GM19043 (cell line): ENCODE results near the gene MSL1.

ENCODE experiments used
- ATAC-seq: cut with Tn5 transposase; IDR thresholded peaks from one replicate; pipeline ENCODE4 v1.9.1; 2021; ENCODE audit warnings: low read depth; ENCODE audit not compliant: unreplicated experiment

Gene MSL1

DNA sequence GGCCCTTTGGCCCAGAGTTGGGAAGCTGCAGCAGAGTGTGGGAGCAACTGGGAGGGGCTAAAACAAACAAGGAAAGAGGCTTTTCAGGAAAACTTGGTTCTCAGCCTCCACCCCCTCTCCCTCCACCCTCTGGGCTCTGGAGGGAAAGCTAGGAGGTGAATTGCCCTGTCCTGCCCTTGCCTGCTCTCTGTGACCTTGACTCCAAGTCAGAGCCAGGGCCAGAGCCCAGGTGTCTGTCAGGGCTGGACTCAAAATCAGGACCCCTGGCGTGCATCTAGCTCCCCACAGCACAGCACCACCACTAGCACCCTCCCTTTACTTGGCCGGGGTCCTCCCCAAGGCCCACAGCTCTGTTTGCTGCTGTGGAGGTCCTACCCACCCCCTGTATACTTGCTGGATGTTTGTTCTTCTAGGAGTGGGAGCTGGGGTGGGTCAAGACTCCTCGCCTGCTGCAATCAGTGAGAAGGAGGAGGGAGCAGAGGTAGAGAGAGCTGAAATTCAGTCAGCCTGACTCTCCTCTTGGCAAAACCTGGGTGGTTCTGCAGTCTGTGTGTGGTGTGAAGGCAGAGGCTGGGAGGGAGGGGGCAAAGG is 18.6 kb upstream of the MSL1 start:
- no peak for ATAC-seq

DNA sequence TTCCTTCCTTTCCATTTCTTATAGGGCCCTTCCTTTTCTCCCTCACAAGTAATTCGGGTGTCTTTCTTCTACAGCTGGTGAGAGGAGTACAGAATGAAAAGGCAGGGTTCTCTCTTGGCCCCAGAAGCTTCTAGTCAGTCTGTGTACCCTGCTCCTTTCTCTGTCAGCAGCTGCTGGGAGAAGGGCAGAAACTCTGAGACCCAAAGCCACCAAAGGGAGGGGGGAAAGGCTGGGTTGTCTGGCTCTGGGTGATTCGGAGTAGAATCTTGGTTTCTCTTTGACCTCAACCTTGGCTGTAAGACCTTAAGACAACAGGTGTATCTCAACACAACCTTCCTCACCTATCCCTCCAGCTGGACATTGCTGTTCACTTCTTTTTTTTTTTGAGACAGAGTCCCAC is 18.1 kb upstream of the MSL1 start:
- ATAC-seq = no peak

GRCh38 chr17:40104594-40105486 is 16.9 kb upstream of the MSL1 start:
- no peak for ATAC-seq

GRCh38 chr17:40105861-40106759 is 15.7 kb upstream of the MSL1 start:
- ATAC-seq = no peak

DNA sequence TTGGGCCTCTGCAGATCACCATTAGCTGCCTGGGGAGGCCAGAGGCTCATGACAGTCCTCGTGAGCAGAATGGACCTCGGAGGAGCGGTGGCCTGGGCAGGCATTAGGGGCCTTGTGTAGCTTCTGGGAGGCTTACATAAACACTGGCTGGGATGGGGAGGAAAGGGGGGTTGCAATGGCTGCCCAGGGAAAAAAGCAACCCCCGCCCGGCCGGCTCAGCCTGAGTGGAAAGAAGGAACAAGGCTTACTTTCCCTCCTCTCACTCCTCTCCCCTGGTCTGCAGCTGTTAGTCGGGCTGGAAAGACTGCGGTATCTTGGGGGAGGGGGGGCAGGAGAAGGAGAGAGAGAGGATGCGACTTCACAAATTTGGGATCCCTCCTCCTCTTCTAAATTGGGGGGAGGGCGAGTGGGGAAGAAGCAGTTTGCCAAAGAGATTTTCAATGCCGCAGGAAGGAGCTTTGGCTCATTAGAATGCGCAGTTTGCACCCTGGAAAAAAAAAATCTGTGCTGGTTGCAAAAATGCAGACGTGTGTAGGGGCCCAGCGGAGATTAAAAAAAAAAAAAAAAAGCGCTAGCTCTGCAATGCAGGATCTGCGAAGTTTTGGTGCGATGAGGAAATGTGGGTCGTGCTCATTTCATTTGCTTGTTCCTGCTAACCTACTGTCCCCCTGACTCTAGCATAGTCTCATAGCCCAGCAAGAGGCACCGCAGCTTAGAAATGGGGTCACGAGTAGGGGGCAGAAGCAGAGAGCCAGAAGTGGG is 14.8 kb upstream of the MSL1 start:
- no peak for ATAC-seq

DNA sequence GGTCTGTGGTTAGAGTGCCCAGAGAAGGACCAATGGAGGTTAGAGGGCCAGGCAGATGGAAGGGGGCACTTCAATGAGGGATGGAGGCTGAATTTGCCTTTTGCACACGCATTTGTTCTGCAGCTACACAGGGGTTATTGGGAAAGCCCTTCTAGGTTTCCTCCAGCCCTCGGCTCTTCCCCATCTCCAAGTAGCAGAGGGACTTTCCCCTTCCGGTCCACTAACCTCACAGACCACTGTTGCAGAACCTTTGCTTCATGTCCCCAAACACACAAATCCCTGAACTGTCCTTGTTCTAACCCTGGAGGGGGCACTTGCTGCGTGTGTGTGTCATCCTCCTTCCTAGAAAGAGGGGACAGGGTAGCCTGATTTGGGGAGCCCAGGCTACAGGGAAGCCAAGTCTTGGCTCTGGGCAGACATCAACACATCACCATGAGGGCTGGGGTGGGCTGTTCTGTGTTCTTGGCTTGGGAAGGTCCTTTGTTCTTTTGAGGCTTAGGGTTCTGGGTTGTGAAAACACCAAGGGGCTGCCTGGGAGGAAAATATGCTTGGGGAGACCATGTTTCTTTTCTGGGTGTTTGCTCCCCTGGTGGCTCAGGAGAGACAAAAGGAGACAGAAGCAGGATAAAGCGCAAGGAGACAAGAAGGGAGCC is 14.1 kb upstream of the MSL1 start:
- ATAC-seq = no peak

- no peak for ATAC-seq
These were observed 12.6 kb upstream of the MSL1 start for GRCh38 chr17:40108970-40109824.

- ATAC-seq = no peak
These were observed 11.5 kb upstream of the MSL1 start for GRCh38 chr17:40110026-40110845.

- ATAC-seq = no peak
These were observed 10.3 kb upstream of the MSL1 start for GRCh38 chr17:40111221-40112128.

- ATAC-seq = no peak
These were observed 9.5 kb upstream of the MSL1 start for GRCh38 chr17:40112191-40112711.

- ATAC-seq = no peak
These were observed 9.1 kb upstream of the MSL1 start for GRCh38 chr17:40112718-40113109.

GRCh38 chr17:40113110-40113906 is 8.5 kb upstream of the MSL1 start:
- peak; percentile 83 for ATAC-seq

DNA sequence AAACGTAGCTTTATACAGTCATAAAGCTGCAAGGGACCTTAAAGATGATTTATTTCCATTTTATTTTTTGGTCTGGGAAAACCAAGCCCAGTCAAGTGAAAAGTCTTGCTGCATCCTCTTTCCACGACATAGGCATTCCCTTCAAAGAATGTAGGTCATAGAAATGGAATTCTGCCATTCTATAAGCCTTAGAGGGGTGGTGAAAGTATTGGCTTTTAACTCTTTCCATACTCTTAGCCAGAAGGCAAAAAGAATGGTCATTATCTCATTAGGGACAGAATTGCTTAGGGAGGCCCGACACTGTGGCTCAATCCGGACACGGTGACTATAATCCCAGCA is 7.9 kb upstream of the MSL1 start:
- no peak for ATAC-seq

DNA sequence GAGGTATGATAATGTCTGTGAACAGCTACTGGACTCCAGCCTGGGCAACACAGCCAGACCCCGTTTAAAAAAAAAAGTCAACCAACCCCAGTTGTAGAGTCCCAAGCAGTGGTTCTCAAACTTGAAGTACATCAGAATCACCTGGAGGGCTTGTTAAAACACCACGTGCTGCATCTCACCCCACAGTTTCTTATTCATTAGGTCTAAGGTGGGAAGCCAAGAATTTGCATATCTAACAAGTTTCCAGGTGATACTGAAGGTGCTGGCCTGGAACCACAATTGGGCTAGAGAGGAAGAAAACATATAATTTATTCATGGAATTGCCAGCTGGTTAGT is 6.7 kb upstream of the MSL1 start:
- ATAC-seq = no peak

DNA sequence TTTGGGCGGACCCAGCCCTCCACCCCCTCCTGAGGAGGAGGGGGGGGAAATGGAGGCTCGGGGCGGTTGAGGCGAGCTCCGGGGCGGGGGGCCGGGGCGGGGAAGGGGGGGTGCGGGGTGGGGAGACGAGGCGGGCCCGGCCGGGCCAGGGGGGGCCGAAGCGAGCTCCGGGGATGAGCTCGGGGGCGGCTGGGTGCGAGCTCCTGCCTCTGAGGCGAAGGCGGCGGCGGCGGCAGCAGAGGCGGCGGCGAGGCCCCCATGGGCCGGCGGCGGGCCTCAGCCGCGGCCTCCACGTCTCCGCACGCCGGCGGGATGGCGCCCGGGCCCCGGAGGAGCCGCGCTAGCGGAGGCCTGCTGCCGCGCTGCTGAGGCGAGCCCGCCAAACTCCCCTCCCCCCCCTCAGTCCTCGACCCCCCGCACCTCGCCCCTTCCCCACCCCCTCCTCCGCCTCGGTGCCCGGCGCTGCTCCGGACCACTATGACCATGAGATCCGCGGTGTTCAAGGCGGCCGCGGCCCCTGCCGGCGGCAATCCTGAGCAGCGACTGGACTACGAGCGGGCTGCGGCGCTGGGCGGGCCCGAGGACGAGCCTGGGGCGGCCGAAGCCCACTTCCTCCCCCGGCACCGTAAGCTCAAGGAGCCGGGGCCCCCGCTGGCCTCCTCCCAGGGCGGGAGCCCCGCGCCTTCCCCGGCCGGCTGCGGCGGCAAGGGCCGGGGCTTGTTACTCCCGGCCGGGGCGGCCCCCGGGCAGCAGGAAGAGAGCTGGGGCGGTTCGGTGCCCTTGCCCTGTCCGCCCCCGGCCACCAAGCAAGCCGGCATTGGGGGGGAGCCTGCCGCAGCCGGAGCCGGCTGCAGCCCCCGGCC is 596 bp downstream of the MSL1 start:
- no peak for ATAC-seq
